K562 (cell line): ENCODE results near the gene TCF7.

Experiments
- CREB1 ChIP-seq, 2 experiments: sonication (generic) in 1 of 2; formaldehyde crosslinking in 1 of 2; IDR thresholded peaks; 2 replicates each; pipeline versions ENCODE4 v1.6.1 to v1.8.0; 2012 to 2022; ENCODE audit warnings: inconsistent platforms in 1 of 2, mild to moderate bottlenecking in 1 of 2, missing genetic modification reagents in 1 of 2, moderate library complexity in 1 of 2
- FOS ChIP-seq: IDR thresholded peaks from 3 replicates; pipeline ENCODE4 v1.6.1; 2011; ENCODE audit not compliant: insufficient read length; ENCODE audit errors: extremely low read depth
- KDM5B ChIP-seq: fragments of 200-600 bp; sonication (generic); IDR thresholded peaks from 2 replicates; pipeline ENCODE4 v1.6.1; 2012; ENCODE audit warnings: low read depth, mild to moderate bottlenecking, moderate library complexity, low read length, control low read depth, inconsistent platforms; ENCODE audit not compliant: insufficient replicate concordance
- LCOR ChIP-seq: sonication (generic); formaldehyde crosslinking; IDR thresholded peaks from 2 replicates; pipeline ENCODE4 v1.8.0; 2022; ENCODE audit warnings: mild to moderate bottlenecking, missing genetic modification reagents
- MXI1 ChIP-seq: IDR thresholded peaks from 2 replicates; pipeline ENCODE4 v1.6.1; 2011; ENCODE audit warnings: low read depth, mild to moderate bottlenecking, improper control_type of control experiment, low read length
- NUFIP1 ChIP-seq: fragments of 450-650 bp; IDR thresholded peaks from 2 replicates; pipeline ENCODE4 v1.6.1; 2018; ENCODE audit not compliant: partially characterized antibody
- ZBTB11 ChIP-seq, 3 experiments: fragments of 200-800 bp in 1 of 3; fragments of 250-450 bp in 1 of 3; fragments of 450-650 bp in 1 of 3; sonication (Bioruptor Pico) in 1 of 3; sonication (Bioruptor generic) in 1 of 3; formaldehyde crosslinking in 1 of 3; IDR thresholded peaks; 2 replicates each; pipeline versions ENCODE4 v1.6.1 to v1.8.0; 2016 to 2022; ENCODE audit warnings: mild to moderate bottlenecking in 2 of 3, missing genetic modification characterization in 2 of 3, missing compliant biosample characterization in 1 of 3, moderate library complexity in 1 of 3
- ZNF263 ChIP-seq: sonication (generic); formaldehyde crosslinking; IDR thresholded peaks from 2 replicates; pipeline ENCODE4 v1.8.0; 2022; ENCODE audit warnings: mild to moderate bottlenecking, missing genetic modification reagents, borderline replicate concordance
- ZSCAN32 ChIP-seq: fragments of 450-650 bp; formaldehyde crosslinking; IDR thresholded peaks from 2 replicates; pipeline ENCODE4 v1.4.0; 2020; ENCODE audit warnings: mild to moderate bottlenecking, moderate library complexity
- TF ChIP-seq, protein P1 (sequence below), 2 experiments: fragments of 450-650 bp in 1 of 2; sonication (generic) in 1 of 2; formaldehyde crosslinking in 1 of 2; IDR thresholded peaks in 1 of 2; conservative IDR thresholded peaks in 1 of 2; 2 replicates each; pipeline versions ENCODE4 v1.6.1 to v1.8.1; 2016 to 2023; ENCODE audit warnings: mild to moderate bottlenecking in 2 of 2, moderate library complexity in 2 of 2, inconsistent platforms in 1 of 2, missing genetic modification reagents in 1 of 2

DNA sequence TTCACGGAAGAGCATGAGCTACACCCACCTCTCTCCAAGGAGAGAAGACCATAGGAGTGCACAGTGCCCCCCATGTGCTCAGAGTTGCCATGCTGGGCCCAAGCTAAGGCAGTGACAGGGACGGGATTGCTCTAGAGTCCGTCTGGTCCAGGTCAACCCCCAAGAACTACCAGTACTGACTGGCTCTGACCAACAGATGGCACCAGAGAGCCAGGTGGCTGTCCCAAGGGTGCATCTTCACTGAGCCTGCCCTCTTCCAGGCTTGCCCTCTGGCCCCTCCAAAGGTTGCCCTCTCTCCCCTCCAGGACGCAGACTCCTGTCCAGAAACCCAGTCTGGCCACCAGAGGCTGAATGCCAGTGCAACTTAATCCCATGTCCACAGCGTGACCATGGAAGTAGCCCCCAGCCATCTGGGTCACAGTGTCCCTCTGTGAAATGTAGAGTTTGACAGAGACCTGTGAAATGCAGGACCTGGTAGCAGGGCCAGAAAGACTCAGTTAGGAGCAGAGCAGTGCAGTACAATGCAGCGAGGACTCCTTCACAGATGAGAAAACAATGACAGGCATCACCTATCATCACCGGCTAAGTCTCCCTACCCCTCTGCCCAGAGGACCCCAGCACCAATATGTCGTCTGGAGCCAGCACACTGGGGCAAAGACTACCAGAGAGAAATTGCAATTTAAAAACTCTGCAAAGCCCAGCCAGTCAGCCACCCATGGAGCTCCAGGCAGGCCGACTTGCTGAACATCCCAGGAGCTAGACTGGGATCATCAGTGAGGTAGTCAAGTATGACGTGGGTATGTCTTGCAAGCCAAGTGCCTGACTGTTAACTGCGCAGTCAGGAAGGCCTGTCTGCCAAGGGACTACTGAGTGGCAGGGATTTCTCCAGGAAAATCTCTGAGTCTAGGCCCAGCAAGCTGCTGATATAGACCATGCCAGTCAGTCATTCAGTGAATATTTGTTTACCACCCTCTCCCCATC lies 70.0 kb downstream of the TCF7 start:
- TF ChIP-seq CREB1 (IDR thresholded peaks at IDR 0.05) = no peak
- TF ChIP-seq CREB1 (CRISPR knock-in tag; IDR thresholded peaks at IDR 0.05) = no peak
- no peak for TF ChIP-seq KDM5B
- TF ChIP-seq FOS = no peak
- TF ChIP-seq, protein P1, sequence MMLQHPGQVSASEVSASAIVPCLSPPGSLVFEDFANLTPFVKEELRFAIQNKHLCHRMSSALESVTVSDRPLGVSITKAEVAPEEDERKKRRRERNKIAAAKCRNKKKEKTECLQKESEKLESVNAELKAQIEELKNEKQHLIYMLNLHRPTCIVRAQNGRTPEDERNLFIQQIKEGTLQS (IDR thresholded peaks at IDR 0.05) = no peak
- TF ChIP-seq, protein P1 (CRISPR knock-in tag; conservative IDR thresholded peaks at IDR 0.05) = no peak
- no peak for TF ChIP-seq LCOR (CRISPR knock-in tag)
- TF ChIP-seq ZSCAN32 (CRISPR knock-in tag) = no peak
- no peak for TF ChIP-seq ZBTB11 (CRISPR knock-in tag; IDR thresholded peaks at IDR 0.05)
- TF ChIP-seq NUFIP1 = no peak
- TF ChIP-seq MXI1 = no peak
- TF ChIP-seq ZNF263 (CRISPR knock-in tag) = no peak
